ENCODE results near the gene USP14. TPM values are rescaled to one million over a fixed set of nuclear protein-coding genes. Genes with fewer than 3 reads are reported as not detected.

The USP14 gene
- total RNA-seq, 1 donor from 2014 or later: 17.3 TPM

DNA sequence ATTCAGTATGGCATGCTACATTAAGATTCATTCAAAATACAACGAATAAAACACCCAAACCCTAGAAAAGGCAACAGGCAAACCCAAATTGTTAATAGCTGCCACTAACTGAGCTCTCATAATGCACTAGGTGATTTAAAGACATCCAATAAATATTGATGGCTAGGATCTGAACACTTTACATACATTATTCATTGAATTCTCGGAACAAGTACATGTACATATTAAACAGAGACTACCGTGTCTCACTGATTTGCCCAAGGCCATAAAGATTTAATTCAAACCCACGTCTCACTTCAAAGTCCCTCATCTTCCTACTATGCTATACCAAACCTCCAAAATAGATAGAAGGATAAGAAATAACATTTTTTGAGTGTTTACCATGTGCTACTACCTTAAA lies 67.4 kb downstream of the USP14 start:
- no peak for DNase-seq (ENCODE audit: low read depth in 2 of 2)

DNA sequence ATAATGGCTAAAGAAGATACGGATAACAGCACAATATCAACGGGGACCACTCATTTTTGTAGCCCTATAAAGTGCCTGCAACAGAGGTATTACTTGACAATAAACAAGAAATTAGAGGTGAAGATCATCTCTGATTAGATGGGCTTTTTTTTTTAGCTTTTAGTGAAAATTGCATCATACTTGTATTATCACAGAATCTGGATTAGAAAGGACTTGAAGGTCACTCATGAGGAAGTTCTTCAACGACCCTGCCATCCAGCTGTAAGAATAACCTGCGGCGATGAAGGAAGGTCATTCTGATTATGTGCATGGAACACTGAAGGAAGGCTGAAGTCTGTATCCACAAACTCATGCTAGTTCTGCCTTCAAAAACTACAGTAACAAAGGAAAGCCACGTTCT lies 69.0 kb downstream of the USP14 start:
- no peak for DNase-seq (ENCODE audit: low read depth in 2 of 2)

DNA sequence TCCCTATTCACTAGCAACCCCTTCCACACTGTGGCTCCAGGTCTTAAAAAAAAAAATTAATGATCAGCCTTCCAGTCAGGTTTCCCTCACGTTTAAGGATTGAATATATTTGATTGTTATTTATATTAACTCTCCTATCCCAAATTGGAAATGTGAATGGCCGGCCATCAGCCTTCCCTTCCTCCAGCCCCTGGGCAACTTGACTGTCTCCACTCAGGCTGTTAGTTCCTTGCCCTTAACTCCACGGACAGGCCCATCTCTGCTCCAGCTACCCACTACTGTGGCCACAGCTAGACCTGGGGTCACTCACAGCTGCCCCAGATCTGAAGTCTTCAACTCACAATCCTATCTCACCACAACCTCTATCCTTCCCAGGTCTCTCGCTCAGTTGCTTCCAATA lies 69.5 kb downstream of the USP14 start:
- no peak for DNase-seq (ENCODE audit: low read depth in 2 of 2)

DNA sequence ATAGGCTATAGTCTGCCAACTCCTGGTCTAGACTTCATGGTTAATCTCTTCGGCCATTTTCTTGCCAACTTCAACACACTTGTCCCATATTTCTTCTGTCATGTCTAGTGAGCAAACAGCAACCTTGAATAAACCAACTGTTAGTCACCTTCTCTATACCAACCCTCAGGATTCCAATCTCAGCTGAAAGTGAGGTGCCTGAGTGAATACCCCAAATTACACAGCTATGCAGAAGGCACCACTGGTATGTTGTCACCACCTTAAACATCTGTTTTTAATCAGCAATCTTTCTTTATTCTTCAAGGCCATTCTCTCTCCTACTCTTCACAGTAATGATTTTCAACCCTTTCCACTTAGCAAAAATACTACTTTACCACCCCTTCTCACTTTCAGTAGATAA lies 70.2 kb downstream of the USP14 start:
- DNase-seq (ENCODE audit: low read depth in 2 of 2): no peak

DNA sequence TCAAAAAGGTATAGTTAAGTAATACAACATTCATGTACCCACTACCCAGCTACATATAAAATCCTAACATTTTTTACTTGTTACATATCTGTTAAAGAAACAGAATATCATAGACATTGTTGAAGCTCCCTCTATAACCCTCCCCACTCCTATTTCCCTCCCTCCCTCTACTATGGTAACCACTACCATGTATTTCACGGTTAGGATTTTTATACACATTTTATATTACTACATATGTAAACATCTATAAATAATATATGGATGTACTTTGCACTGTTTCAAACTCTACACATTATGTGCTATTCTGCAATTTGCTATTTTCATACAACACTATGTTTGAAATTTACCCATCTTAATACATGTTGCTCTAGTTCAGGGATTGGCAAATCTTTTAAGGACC lies 73.2 kb downstream of the USP14 start:
- DNase-seq (ENCODE audit: low read depth in 2 of 2): no peak

DNA sequence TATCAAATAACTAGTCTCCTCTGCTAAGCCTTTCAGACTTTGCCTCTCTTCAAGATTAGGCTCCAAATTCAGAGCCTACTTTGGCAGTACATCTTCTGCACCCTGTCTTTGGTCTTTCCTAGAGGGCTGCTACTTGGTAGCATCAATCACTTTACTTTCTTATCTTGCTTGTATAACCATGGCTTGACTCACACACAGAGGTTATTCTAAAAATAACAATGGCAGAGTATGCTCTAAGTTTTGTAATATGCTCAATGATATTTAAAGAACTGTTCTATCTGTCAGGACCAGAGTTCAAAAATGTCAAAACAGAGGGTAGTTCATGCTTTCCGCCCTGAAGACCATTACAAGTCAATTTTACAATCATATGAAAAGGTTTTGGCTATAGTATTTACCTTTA lies 81.8 kb downstream of the USP14 start:
- no peak for DNase-seq (ENCODE audit: low read depth in 2 of 2)

DNA sequence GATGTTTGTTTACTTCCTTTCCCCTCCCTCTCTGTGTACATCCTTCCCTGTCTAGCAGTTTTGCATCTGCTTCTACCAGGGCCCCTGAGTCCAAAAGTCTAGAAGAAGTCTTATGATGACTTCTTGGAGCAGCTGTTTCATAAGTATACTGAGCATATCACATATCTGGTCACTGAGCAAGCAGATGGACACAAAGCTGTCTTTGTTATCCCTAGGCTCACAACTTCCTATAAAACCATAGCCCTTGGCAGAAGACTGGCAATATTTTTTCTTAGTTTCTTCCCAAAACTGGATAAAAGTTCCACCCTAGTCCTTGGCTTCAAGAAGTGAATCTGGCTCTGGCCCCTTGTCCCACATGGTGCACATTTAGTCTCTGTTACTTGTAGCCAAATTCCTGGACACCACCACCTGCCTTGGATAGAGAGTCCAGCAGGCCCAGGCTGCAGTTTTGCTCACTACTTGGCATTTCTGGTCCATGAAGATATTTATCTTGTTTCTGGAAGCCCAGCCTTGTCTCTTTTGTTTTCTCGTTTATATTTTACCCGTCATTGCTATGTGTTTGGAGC lies 87.0 kb downstream of the USP14 start:
- no peak for DNase-seq (ENCODE audit: low read depth in 2 of 2)

DNA sequence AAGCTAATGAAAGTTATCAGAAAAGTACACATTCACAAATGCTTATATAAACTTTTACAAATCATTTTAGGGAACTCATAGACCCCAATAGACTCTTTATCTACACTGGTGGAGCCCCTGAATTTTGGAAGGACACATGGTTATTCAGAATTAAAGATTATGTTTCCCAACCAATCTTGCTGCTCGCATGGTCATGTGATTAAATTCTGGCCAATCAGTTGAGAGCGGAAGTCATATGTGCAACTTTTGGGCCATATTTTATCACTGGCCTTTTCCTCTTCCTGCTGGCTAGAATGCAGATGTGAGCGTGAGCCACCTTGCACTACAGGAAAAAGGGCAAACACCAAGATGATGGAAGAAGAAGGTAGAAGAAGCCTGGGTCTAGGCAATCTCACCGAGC lies 89.7 kb downstream of the USP14 start:
- no peak for DNase-seq (ENCODE audit: low read depth in 2 of 2)

DNA sequence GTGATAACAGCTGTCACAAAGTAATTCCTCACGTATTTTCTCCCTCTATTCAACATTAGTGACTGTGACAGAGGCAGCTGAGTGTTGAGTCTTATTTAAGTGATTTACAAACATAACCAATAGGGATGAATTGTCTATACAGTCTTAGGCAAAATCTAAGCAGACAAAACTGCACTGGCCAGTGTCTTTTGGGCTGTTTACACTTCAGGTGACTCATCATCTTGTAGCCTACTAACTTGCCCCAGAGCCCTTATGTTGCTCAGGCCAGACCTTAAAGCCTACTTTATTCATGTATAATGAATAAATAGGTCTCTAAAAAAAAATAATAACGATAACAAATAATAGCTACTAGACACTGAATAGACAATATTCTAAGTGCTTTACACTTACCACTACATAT lies 92.3 kb downstream of the USP14 start:
- no peak for DNase-seq (ENCODE audit: low read depth in 2 of 2)

DNA sequence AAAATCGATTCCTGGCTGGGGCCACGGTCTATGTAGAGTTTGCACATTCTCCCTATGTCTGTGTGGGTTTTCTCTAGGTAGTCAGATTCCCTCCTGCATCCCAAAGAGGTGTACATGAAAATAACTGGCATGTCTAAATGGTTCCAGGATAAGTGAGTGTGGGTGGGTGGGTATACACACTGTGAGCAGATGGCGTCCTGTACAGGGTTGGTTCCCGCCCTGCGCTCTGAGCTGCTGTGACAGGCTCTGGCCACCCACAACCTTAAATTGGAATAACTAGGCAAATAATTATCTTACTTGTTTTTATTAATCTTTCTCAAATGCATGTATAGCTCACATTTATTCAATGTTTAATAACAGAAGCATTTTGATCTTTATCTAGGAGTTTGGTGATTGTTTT lies 93.2 kb downstream of the USP14 start:
- DNase-seq (ENCODE audit: low read depth in 2 of 2): no peak

DNA sequence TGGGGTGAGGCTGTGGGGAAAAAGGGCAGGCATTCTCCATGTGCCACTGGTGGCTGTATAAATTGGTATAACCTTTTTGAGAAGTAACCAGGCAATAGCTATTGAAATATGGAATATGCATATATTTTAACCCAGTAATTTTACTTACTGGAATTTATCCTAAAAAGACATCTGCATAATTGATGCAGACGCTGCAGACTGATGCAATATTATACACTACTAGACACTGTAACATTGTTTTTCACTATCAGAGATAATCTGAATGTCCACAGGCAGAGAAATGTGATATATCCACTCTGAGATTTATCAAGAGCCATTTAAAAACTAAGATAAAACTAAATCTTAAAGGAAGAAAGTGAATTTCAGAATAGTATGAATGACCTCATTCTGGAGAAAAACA lies 94.8 kb downstream of the USP14 start:
- DNase-seq (ENCODE audit: low read depth in 2 of 2): no peak

DNA sequence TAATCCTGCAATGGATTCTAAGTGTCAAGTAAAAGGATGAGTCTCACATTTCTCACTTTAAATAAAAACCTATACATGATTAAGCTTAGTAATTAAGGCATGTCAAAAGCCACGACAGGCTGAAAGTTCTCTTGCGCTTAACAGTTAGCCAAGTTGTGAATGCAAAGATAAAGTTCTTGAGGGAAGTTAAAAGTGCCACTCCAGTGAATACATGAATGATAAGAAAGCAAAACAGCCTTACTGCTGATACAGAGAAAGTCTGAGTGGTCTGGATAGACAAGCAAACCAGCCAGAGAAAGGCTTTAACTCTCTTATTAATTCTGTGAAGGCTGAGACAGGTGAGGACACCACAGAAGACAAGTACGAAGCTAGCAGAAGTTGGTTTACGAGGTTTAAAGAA lies 96.8 kb downstream of the USP14 start:
- no peak for DNase-seq (ENCODE audit: low read depth in 2 of 2)

DNA sequence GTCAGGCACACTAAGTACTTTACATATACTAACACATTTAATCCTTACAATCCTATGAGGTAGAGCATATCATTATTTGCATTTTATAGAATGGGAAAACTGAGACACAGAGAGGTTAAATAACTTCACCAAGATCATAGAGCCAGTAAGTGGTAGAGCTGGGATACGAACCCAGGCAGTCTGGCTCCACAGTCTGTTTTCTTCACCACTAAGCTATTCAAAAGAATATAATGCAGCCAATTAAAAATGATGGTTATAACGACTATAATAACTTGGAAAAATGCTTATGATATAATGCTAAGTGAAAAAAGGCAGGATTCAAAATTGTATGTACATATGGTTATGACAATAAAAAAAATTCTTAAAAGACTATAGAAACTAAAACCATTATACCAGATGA lies 102.2 kb downstream of the USP14 start:
- no peak for DNase-seq (ENCODE audit: low read depth in 2 of 2)

DNA sequence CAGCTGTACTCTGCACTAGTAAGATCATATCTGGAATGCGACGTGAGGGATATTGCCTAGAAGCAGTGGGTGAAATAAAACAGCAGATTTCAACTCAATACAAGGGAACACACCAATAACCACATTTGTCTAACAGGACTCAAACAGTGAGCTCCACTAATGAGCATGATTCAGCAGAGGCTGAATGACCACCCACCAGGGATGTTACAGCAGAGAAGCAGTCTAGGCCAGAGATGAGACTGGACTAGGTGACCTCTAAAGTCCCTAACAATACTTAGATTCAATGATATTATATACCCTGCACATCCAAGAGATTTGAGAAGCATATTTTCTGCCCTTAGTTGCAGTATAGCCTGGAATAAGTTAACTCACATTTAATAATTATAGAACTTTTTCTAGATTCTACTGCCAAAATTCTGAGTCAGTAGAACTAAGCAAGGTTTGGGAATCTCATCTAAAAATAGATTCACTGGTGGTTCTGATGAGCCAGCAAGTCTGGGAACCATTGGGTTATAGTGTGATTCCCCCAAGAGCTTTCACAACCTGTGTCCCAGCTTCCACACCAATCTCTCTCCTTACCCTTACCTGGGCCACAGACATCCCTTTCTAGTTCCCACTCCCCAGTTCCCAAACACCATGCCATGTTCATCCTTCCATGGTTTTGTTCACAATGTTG lies 103.2 kb downstream of the USP14 start:
- DNase-seq (ENCODE audit: low read depth in 2 of 2): no peak

Other genes starting within 250 kb of the USP14 start
- gene TUBB8B, start 108.9 kb upstream of the USP14 start, total RNA-seq: not detected in 2 replicates
- gene THOC1, start 109.5 kb downstream of the USP14 start, total RNA-seq: 19.0 and 20.6 TPM in 2 replicates